ENCODE data around the gene LSAMP.

DNA sequence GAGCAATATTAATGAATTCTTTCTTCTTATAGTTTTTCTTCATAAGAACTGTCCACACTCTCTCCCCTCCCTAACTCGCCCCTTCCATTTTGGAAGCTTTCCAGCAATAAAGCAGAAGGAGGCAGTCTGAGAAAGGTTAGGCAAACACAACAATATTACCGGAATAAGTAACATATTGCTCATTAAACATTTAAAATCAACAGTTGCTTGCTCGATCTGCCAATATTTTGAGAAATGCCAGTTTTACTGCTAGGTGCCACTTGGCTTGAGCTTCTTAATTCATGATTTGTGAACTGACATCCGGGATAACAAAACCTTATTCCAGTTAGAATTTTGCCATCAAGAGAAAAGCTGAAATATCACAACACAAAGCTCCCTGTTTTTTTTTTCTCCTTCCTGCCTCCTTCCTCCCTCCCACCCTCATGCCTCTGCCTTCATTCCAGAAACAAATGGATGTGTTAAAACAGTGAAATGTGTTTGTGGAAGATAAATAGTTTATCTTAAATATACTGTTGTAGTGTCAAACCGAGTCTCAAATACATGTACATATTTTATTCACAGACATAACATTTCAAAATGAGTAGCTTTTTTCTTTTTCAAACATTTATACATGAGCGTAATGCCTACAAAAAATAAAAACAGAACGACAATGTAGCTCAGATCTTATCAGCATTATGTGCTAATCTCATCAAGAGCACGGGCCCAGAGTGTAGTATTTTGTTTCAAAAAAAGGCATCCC is 568.2 kb downstream of the LSAMP start:
- TF ChIP-seq, protein P1, sequence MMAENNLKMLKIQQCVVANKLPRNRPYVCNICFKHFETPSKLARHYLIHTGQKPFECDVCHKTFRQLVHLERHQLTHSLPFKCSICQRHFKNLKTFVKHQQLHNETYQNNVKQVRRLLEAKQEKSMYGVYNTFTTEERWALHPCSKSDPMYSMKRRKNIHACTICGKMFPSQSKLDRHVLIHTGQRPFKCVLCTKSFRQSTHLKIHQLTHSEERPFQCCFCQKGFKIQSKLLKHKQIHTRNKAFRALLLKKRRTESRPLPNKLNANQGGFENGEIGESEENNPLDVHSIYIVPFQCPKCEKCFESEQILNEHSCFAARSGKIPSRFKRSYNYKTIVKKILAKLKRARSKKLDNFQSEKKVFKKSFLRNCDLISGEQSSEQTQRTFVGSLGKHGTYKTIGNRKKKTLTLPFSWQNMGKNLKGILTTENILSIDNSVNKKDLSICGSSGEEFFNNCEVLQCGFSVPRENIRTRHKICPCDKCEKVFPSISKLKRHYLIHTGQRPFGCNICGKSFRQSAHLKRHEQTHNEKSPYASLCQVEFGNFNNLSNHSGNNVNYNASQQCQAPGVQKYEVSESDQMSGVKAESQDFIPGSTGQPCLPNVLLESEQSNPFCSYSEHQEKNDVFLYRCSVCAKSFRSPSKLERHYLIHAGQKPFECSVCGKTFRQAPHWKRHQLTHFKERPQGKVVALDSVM (CRISPR knock-in tag; IDR thresholded peaks at IDR 0.05): no peak
- TF ChIP-seq RAD21 (CRISPR knock-in tag; IDR thresholded peaks at IDR 0.05) (no peak), NFE2L2 (IDR thresholded peaks at IDR 0.05; ENCODE audit: low read length) (no peak), TOE1 (CRISPR knock-in tag; IDR thresholded peaks at IDR 0.05) (no peak), CHD2 (IDR thresholded peaks at IDR 0.05; ENCODE audit: low read depth, low read length) (no peak), KAT8 (CRISPR knock-in tag; IDR thresholded peaks at IDR 0.05) (no peak)
- TF ChIP-seq, protein P2, sequence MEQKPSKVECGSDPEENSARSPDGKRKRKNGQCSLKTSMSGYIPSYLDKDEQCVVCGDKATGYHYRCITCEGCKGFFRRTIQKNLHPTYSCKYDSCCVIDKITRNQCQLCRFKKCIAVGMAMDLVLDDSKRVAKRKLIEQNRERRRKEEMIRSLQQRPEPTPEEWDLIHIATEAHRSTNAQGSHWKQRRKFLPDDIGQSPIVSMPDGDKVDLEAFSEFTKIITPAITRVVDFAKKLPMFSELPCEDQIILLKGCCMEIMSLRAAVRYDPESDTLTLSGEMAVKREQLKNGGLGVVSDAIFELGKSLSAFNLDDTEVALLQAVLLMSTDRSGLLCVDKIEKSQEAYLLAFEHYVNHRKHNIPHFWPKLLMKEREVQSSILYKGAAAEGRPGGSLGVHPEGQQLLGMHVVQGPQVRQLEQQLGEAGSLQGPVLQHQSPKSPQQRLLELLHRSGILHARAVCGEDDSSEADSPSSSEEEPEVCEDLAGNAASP (CRISPR knock-in tag; IDR thresholded peaks at IDR 0.05; ENCODE audit: borderline replicate concordance): no peak
- TF ChIP-seq, protein P3, sequence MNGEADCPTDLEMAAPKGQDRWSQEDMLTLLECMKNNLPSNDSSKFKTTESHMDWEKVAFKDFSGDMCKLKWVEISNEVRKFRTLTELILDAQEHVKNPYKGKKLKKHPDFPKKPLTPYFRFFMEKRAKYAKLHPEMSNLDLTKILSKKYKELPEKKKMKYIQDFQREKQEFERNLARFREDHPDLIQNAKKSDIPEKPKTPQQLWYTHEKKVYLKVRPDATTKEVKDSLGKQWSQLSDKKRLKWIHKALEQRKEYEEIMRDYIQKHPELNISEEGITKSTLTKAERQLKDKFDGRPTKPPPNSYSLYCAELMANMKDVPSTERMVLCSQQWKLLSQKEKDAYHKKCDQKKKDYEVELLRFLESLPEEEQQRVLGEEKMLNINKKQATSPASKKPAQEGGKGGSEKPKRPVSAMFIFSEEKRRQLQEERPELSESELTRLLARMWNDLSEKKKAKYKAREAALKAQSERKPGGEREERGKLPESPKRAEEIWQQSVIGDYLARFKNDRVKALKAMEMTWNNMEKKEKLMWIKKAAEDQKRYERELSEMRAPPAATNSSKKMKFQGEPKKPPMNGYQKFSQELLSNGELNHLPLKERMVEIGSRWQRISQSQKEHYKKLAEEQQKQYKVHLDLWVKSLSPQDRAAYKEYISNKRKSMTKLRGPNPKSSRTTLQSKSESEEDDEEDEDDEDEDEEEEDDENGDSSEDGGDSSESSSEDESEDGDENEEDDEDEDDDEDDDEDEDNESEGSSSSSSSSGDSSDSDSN (CRISPR knock-in tag; IDR thresholded peaks at IDR 0.05): no peak
- TF ChIP-seq, protein P4, sequence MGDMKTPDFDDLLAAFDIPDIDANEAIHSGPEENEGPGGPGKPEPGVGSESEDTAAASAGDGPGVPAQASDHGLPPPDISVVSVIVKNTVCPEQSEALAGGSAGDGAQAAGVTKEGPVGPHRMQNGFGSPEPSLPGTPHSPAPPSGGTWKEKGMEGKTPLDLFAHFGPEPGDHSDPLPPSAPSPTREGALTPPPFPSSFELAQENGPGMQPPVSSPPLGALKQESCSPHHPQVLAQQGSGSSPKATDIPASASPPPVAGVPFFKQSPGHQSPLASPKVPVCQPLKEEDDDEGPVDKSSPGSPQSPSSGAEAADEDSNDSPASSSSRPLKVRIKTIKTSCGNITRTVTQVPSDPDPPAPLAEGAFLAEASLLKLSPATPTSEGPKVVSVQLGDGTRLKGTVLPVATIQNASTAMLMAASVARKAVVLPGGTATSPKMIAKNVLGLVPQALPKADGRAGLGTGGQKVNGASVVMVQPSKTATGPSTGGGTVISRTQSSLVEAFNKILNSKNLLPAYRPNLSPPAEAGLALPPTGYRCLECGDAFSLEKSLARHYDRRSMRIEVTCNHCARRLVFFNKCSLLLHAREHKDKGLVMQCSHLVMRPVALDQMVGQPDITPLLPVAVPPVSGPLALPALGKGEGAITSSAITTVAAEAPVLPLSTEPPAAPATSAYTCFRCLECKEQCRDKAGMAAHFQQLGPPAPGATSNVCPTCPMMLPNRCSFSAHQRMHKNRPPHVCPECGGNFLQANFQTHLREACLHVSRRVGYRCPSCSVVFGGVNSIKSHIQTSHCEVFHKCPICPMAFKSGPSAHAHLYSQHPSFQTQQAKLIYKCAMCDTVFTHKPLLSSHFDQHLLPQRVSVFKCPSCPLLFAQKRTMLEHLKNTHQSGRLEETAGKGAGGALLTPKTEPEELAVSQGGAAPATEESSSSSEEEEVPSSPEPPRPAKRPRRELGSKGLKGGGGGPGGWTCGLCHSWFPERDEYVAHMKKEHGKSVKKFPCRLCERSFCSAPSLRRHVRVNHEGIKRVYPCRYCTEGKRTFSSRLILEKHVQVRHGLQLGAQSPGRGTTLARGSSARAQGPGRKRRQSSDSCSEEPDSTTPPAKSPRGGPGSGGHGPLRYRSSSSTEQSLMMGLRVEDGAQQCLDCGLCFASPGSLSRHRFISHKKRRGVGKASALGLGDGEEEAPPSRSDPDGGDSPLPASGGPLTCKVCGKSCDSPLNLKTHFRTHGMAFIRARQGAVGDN (CRISPR knock-in tag; IDR thresholded peaks at IDR 0.05): no peak

Measured in HepG2 (cell line).